Endothelial cell of umbilical vein (primary cell): Measurements from ENCODE around the gene TSSC4. TPM values are rescaled to one million over a fixed set of nuclear protein-coding genes. Genes with fewer than 3 reads are reported as not detected.

Source experiments
- BruUV-seq: library from RNA; stranded (reverse); fragments of 400-500 nt; replicated peaks from 2 replicates; lab custom pipeline; 2021; lab: Mats Ljungman, UMichigan
- CTCF ChIA-PET: fragments of 300-600, 350-600 bp; sonication (Branson Sonifier 250); formaldehyde crosslinking; loops from one replicate; lab custom pipeline; 2021; ENCODE audit warnings: antibody characterized with exemption, inconsistent platforms; lab: Charles Lee
- POLR2A ChIA-PET: fragments of 300-600, 350-600 bp; sonication (Branson Sonifier 250); formaldehyde crosslinking; loops from one replicate; lab custom pipeline; 2021; ENCODE audit warnings: antibody characterized with exemption, inconsistent platforms; lab: Charles Lee
- DNase-seq: peaks from one replicate; pipeline ENCODE4 v3.0.0-alpha.2; 2011; ENCODE audit warnings: low read depth, low spot score
- FAIRE-seq: peaks from 2 replicates; lab custom pipeline; 2011; peaks lifted over from hg19 to GRCh38; lab: Jason Lieb, UNC
- H2AFZ ChIP-seq: 2 replicates; pipeline ENCODE4 v1.6.0; 2012; ENCODE audit warnings: low read depth, low read length, control low read depth, inconsistent platforms
- H3K27ac ChIP-seq: 2 replicates; pipeline ENCODE4 v1.5.1; 2011; ENCODE audit warnings: low read depth, mild to moderate bottlenecking, control low read depth, low read length, moderate library complexity; ENCODE audit not compliant: insufficient read depth
- H3K27me3 ChIP-seq, 2 experiments: 2 replicates each; pipeline versions ENCODE4 v1.6.0 to v1.6.1; 2011; ENCODE audit warnings: low read length in 2 of 2, mixed read lengths in 1 of 2; ENCODE audit not compliant: control insufficient read depth in 2 of 2, insufficient read depth in 2 of 2
- H3K36me3 ChIP-seq, 2 experiments: 2 replicates in 1 of 2; 3 replicates in 1 of 2; pipeline ENCODE4 v1.5.1; 2011; ENCODE audit warnings: low read length in 2 of 2, mild to moderate bottlenecking in 1 of 2, moderate library complexity in 1 of 2; ENCODE audit not compliant: control insufficient read depth in 2 of 2, insufficient read depth in 2 of 2; ENCODE audit errors: extremely low read depth in 1 of 2
- H3K4me1 ChIP-seq: 3 replicates; pipeline ENCODE4 v1.5.1; 2011; ENCODE audit warnings: mild to moderate bottlenecking, low read length; ENCODE audit not compliant: control insufficient read depth, insufficient read depth; ENCODE audit errors: extremely low read depth
- H3K4me2 ChIP-seq: 2 replicates; pipeline ENCODE4 v1.6.1; 2011; ENCODE audit warnings: low read length, control low read depth, mixed read lengths; ENCODE audit not compliant: insufficient read depth
- H3K4me3 ChIP-seq, 3 experiments: fragments of 200-600 bp in 1 of 3; sonication (generic), shearing (Covaris generic) in 1 of 3; replicated peaks in 1 of 3; 2 replicates each; pipeline ENCODE4 v1.5.1; 2011 to 2016; ENCODE audit warnings: control low read depth in 3 of 3, low read length in 3 of 3, mild to moderate bottlenecking in 2 of 3, inconsistent platforms in 1 of 3, low read depth in 1 of 3, moderate library complexity in 1 of 3; ENCODE audit not compliant: insufficient read depth in 1 of 3
- H3K79me2 ChIP-seq: 2 replicates; pipeline ENCODE4 v1.6.0; 2012; ENCODE audit warnings: low read length, inconsistent platforms; ENCODE audit not compliant: control insufficient read depth, insufficient read depth
- H3K9ac ChIP-seq: replicated peaks from 2 replicates; pipeline ENCODE3; 2011; ENCODE audit warnings: low read length, control low read depth; ENCODE audit not compliant: insufficient read depth; ENCODE audit errors: extremely low read depth
- H3K9me1 ChIP-seq: replicated peaks from 3 replicates; pipeline ENCODE4 v1.6.0; 2011; ENCODE audit warnings: mild to moderate bottlenecking, low read length; ENCODE audit not compliant: control insufficient read depth, insufficient read depth; ENCODE audit errors: extremely low read depth
- H3K9me3 ChIP-seq: replicated peaks from 2 replicates; pipeline ENCODE4 v1.5.1; 2012; ENCODE audit warnings: low read length, inconsistent platforms; ENCODE audit not compliant: control insufficient read depth, insufficient read depth
- H4K20me1 ChIP-seq: replicated peaks from 2 replicates; pipeline ENCODE3; 2011; ENCODE audit warnings: mild to moderate bottlenecking, low read length; ENCODE audit not compliant: control insufficient read depth, insufficient read depth; ENCODE audit errors: extremely low read depth
- CTCF ChIP-seq, 2 donors: IDR thresholded peaks; 1 replicate in 1 of 2; 2 replicates in 1 of 2; pipeline ENCODE4 v1.5.1; 2011; ENCODE audit warnings: low read length in 2 of 2, mild to moderate bottlenecking in 2 of 2, moderate library complexity in 2 of 2, control low read depth in 1 of 2, inconsistent platforms in 1 of 2, low read depth in 1 of 2; ENCODE audit not compliant: insufficient read depth in 1 of 2; ENCODE audit errors: extremely low read depth in 1 of 2
- EZH2 ChIP-seq: IDR thresholded peaks from 2 replicates; pipeline ENCODE4 v1.6.1; 2012; ENCODE audit warnings: borderline replicate concordance, low read depth, mild to moderate bottlenecking, moderate library complexity, low read length, inconsistent platforms; ENCODE audit not compliant: severe bottlenecking
- FOS ChIP-seq: IDR thresholded peaks from 2 replicates; pipeline ENCODE4 v1.6.1; 2011; ENCODE audit warnings: mild to moderate bottlenecking, low read length, moderate library complexity, borderline replicate concordance; ENCODE audit not compliant: insufficient read depth
- GATA2 ChIP-seq: IDR thresholded peaks from 2 replicates; pipeline ENCODE4 v1.7.0; 2011; ENCODE audit warnings: low read depth, mild to moderate bottlenecking, moderate library complexity, mixed read lengths, low read length; ENCODE audit not compliant: insufficient read length, insufficient read depth
- MAX ChIP-seq: IDR thresholded peaks from 2 replicates; pipeline ENCODE4 v1.6.1; 2011; ENCODE audit not compliant: insufficient read depth, insufficient read length
- dilution Hi-C: fragments of 300-500 bp; cut with MboI; formaldehyde crosslinking; loops from one replicate; pipeline ENCODE4 v1.15.0; 2019; ENCODE audit warnings: low sequenced_read_pairs; ENCODE audit not compliant: extremely low pct_ligation_motif_present
- intact Hi-C: fragments of 100-400 bp; cut with micrococcal nuclease; formaldehyde crosslinking; loops from one replicate; pipeline ENCODE4 v1.10.0; 2022
- polyA plus RNA-seq, 4 experiments: library from polyadenylated mRNA; depleted of rRNA in 3 of 4; stranded (reverse) in 3 of 4; unstranded in 1 of 4; fragments of >200 nt; gene quantifications; 2 replicates each; pipeline versions ENCODE4 v1.2.1 to v1.2.3, GENCODE V29; 2011 to 2012; ENCODE audit warnings: missing spikeins in 1 of 4
- total RNA-seq: library from RNA; stranded (reverse); gene quantifications from 2 replicates; pipeline ENCODE4 v1.2.3, GENCODE V29; 2021

Gene TSSC4
- total and polyA plus RNA-seq, 2 donors (not counting 3 experiments of a cell fraction or from before 2014, with no cell fraction given) = 42.7 to 59.6 TPM

GRCh38 chr11:2406451-2406850, 5.9 kb downstream of the TSSC4 start:
- H3K79me2 ChIP-seq = peaks cover 10% of the 10 kb centered on the region
- DNase-seq (no peak), FAIRE-seq (no peak)
- no peak overlapping the region for H3K4me3 ChIP-seq
- BruUV-seq = no TSS peak
- no peaks in the 10 kb centered on the region for H3K9me1 ChIP-seq
- H3K36me3 ChIP-seq = peaks cover 0 to 18% of the 10 kb centered on the region in 2 experiments
- intact Hi-C loops (no loop called here), dilution Hi-C loops (no loop called here)
- H3K27me3 ChIP-seq = peaks cover 0 to 4% of the 10 kb centered on the region in 2 experiments
- TF ChIP-seq GATA2 (no peak), CTCF (IDR thresholded peaks at IDR 0.05; ENCODE audit: extremely low read depth in 1 of 2, insufficient read depth in 1 of 2, low read depth in 1 of 2, low read length in 2 of 2) (no peak), FOS (no peak), MAX (no peak), EZH2 (no peak)
- no peak overlapping the region for H2AFZ ChIP-seq
- H3K9ac ChIP-seq = no peak overlapping the region
- H3K4me2 ChIP-seq = no peak overlapping the region
- H3K9me3 ChIP-seq = no peaks in the 10 kb centered on the region
- H3K4me1 ChIP-seq = peaks cover 7% of the 10 kb centered on the region
- H3K27ac ChIP-seq = no peak overlapping the region
- CTCF ChIA-PET = interaction anchor here (0.9 to 1.4 kb wide), 2 partner anchors 13 to 101 kb away, joined by 3 to 5 read pairs; no protein-coding TSS in a partner anchor
- POLR2A ChIA-PET = no interaction called here
- H4K20me1 ChIP-seq = no peaks in the 10 kb centered on the region
